ENCODE data around the gene PLXNA3.
A peak's percentile ranks its signal among the peaks of the same experiment; 100 is the strongest.

Gene PLXNA3

GRCh38 chrX:154511761-154512160 is 53.7 kb downstream of the PLXNA3 start:
- no peaks in the 10 kb centered on the region for H3K36me3 ChIP-seq (ENCODE audit: insufficient read depth, low read length)
- H3K27me3 ChIP-seq (ENCODE audit: control insufficient read depth in 1 of 2, insufficient read depth in 2 of 2, low read length in 2 of 2) = peaks cover 0 to 10% of the 10 kb centered on the region in 2 donors
- H3K4me1 ChIP-seq (ENCODE audit: insufficient read depth, low read length) = peaks cover 7% of the 10 kb centered on the region
- H3K4me3 ChIP-seq (ENCODE audit: low read depth in 1 of 2, low read length in 2 of 2) = no peak overlapping the region
- H3K9me3 ChIP-seq (ENCODE audit: low read length) = no peaks in the 10 kb centered on the region
- H3K27ac ChIP-seq (ENCODE audit: low read depth, low read length) = no peak overlapping the region
- no peak overlapping the region for H3K9ac ChIP-seq (ENCODE audit: low read length)

DNA sequence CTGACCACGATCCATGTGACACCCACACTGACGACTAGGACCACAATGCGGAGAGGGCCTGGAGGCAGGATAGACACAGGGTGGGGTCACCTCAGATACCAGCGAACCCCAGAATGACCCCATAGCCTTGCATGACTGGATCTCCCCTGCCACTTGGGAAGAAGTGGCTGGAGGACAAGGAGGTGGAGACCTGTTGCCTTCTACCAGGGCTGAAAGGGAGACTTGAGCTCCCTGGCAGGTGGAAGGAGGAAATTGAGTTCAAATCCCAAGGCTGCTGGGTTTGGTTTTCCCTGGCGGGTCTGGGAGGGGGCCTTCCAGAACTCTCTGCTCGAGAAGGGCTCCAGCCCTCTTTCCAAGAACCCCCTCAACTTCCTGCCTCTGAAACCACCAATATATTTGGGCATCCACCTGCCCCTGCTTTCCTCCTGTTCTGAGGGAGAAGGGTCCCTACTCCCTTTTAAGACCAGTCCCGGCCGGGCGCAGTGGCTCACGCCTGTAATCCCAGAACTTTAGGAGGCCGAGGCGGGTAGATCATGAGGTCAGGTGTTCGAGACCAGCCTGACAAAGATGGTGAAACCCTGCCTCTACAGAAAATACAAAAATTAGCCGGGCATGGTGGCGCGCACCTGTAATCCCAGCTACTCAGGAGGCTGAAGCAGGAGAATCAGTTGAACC is 54.9 kb downstream of the PLXNA3 start:
- no peaks in the 10 kb centered on the region for H3K36me3 ChIP-seq (ENCODE audit: insufficient read depth, low read length)
- no peaks in the 10 kb centered on the region for H3K27me3 ChIP-seq (ENCODE audit: control insufficient read depth in 1 of 2, insufficient read depth in 2 of 2, low read length in 2 of 2)
- H3K4me1 ChIP-seq (ENCODE audit: insufficient read depth, low read length) = peaks cover 7% of the 10 kb centered on the region
- no peak overlapping the region for H3K4me3 ChIP-seq (ENCODE audit: low read depth in 1 of 2, low read length in 2 of 2)
- H3K27ac ChIP-seq (ENCODE audit: low read depth, low read length) = no peak overlapping the region
- H3K9ac ChIP-seq (ENCODE audit: low read length) = no peak overlapping the region
- H3K9me3 ChIP-seq (ENCODE audit: low read length) = no peaks in the 10 kb centered on the region

DNA sequence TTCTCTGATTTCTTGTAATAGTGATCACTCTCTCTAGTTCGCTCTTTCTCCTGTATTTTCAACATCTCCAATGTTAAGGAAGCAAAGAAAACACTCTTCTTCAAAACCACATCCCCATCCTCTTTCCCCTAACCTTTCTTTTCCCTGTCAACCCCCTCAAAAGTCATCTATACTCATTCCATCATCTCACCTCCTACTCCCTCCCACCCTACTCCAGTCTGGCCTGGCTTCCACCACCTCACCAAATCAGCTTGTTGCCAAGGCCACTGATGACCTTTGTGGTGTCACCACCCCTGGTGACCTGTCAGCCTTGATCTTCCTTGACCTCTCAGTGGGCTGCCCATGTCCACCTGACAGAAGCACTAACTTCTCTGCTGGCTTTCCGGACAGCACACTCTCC is 55.6 kb downstream of the PLXNA3 start:
- H3K36me3 ChIP-seq (ENCODE audit: insufficient read depth, low read length) = no peaks in the 10 kb centered on the region
- no peaks in the 10 kb centered on the region for H3K27me3 ChIP-seq (ENCODE audit: control insufficient read depth in 1 of 2, insufficient read depth in 2 of 2, low read length in 2 of 2)
- no peak overlapping the region for H3K4me3 ChIP-seq (ENCODE audit: low read depth in 1 of 2, low read length in 2 of 2)
- H3K27ac ChIP-seq (ENCODE audit: low read depth, low read length) = no peak overlapping the region
- no peaks in the 10 kb centered on the region for H3K9me3 ChIP-seq (ENCODE audit: low read length)
- no peak overlapping the region for H3K9ac ChIP-seq (ENCODE audit: low read length)
- H3K4me1 ChIP-seq (ENCODE audit: insufficient read depth, low read length) = peaks cover 7% of the 10 kb centered on the region

GRCh38 chrX:154515090-154515965 is 57.2 kb downstream of the PLXNA3 start:
- Histone ChIP-seq H3K9ac (ENCODE audit: low read length) (peak overlapping the region; percentile 50), H3K9me3 (ENCODE audit: low read length) (no peaks in the 10 kb centered on the region), H3K27ac (ENCODE audit: low read depth, low read length) (peak overlapping the region; percentile 86), H3K4me1 (ENCODE audit: insufficient read depth, low read length) (peaks cover 7% of the 10 kb centered on the region), H3K27me3 (ENCODE audit: control insufficient read depth in 1 of 2, insufficient read depth in 2 of 2, low read length in 2 of 2) (no peaks in the 10 kb centered on the region), H3K4me3 (ENCODE audit: low read depth in 1 of 2, low read length in 2 of 2) (peak overlapping the region; percentile 22 to 63), H3K36me3 (ENCODE audit: insufficient read depth, low read length) (no peaks in the 10 kb centered on the region)

- Histone ChIP-seq H3K27me3 (ENCODE audit: control insufficient read depth in 1 of 2, insufficient read depth in 2 of 2, low read length in 2 of 2) (no peaks in the 10 kb centered on the region), H3K36me3 (ENCODE audit: insufficient read depth, low read length) (no peaks in the 10 kb centered on the region), H3K9me3 (ENCODE audit: low read length) (no peaks in the 10 kb centered on the region), H3K4me1 (ENCODE audit: insufficient read depth, low read length) (peaks cover 7% of the 10 kb centered on the region), H3K27ac (ENCODE audit: low read depth, low read length) (peak within 1 kb of the TSS; percentile 86), H3K9ac (ENCODE audit: low read length) (peak within 1 kb of the TSS; percentile 50), H3K4me3 (ENCODE audit: low read depth in 1 of 2, low read length in 2 of 2) (peak within 1 kb of the TSS; percentile 32 to 63)
Observed at GRCh38 chrX:154515966-154516655, 58.0 kb downstream of the PLXNA3 start, which contains the start of gene FAM3A. Gene FAM3A, minus strand, starts transcription at chrX:154516232. Its CDS starts 460 bp downstream, at chrX:154515772.

GRCh38 chrX:154516656-154517100 is 58.6 kb downstream of the PLXNA3 start:
- peak overlapping the region; percentile 11 for H3K9ac ChIP-seq (ENCODE audit: low read length)
- no peaks in the 10 kb centered on the region for H3K36me3 ChIP-seq (ENCODE audit: insufficient read depth, low read length)
- peaks cover 7% of the 10 kb centered on the region for H3K4me1 ChIP-seq (ENCODE audit: insufficient read depth, low read length)
- H3K9me3 ChIP-seq (ENCODE audit: low read length) = no peaks in the 10 kb centered on the region
- H3K4me3 ChIP-seq (ENCODE audit: low read depth in 1 of 2, low read length in 2 of 2) = peak overlapping the region; percentile 32 to 53
- peak overlapping the region; percentile 82 for H3K27ac ChIP-seq (ENCODE audit: low read depth, low read length)
- no peaks in the 10 kb centered on the region for H3K27me3 ChIP-seq (ENCODE audit: control insufficient read depth in 1 of 2, insufficient read depth in 2 of 2, low read length in 2 of 2)

DNA sequence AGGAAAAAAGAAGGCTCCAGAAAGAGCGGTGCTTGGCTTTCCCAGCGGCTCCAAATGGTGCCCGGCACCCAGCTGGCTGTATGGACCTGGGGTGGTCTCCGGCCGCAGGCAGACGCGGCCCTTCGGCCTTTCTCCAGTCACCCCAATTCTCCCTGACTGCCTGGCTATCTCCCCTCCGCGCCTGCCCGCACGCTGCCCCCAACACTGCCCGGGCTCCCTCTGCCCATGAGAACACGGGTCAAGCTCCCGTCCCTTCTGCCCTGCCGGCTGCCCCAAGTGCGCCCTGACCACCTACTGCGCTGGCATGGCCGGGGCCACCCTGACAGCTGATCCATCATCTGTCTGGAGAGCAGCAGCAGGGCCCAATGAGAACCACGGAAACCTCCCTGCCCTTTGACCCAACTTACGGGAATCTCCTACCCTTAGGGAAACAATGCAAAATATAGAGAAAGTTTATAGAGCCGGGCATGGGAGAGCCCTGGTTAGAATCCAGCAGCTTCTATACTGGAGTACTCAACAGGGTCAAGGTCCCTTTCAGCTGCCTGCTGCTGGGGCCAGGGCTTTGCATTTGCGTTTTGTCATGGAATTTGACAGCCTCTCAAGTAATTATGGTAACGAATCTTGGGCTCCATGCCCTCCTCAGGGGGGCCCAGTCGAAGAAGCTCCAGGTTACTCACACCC is 59.2 kb downstream of the PLXNA3 start:
- H3K36me3 ChIP-seq (ENCODE audit: insufficient read depth, low read length) = no peaks in the 10 kb centered on the region
- H3K9me3 ChIP-seq (ENCODE audit: low read length) = no peaks in the 10 kb centered on the region
- no peaks in the 10 kb centered on the region for H3K27me3 ChIP-seq (ENCODE audit: control insufficient read depth in 1 of 2, insufficient read depth in 2 of 2, low read length in 2 of 2)
- H3K9ac ChIP-seq (ENCODE audit: low read length) = peak overlapping the region; percentile 11
- H3K27ac ChIP-seq (ENCODE audit: low read depth, low read length) = peak overlapping the region; percentile 82
- peak overlapping the region in 1 of 2 donors; percentile 53 for H3K4me3 ChIP-seq (ENCODE audit: low read depth in 1 of 2, low read length in 2 of 2)
- H3K4me1 ChIP-seq (ENCODE audit: insufficient read depth, low read length) = peaks cover 7% of the 10 kb centered on the region

- Histone ChIP-seq H3K4me3 (ENCODE audit: low read depth in 1 of 2, low read length in 2 of 2) (no peak overlapping the region), H3K27ac (ENCODE audit: low read depth, low read length) (no peak overlapping the region), H3K36me3 (ENCODE audit: insufficient read depth, low read length) (no peaks in the 10 kb centered on the region), H3K27me3 (ENCODE audit: control insufficient read depth in 1 of 2, insufficient read depth in 2 of 2, low read length in 2 of 2) (no peaks in the 10 kb centered on the region), H3K9ac (ENCODE audit: low read length) (no peak overlapping the region), H3K9me3 (ENCODE audit: low read length) (no peaks in the 10 kb centered on the region), H3K4me1 (ENCODE audit: insufficient read depth, low read length) (peaks cover 7% of the 10 kb centered on the region)
Observed at GRCh38 chrX:154519389-154519788, 61.3 kb downstream of the PLXNA3 start.

GRCh38 chrX:154525606-154526490 is 67.8 kb downstream of the PLXNA3 start:
- Histone ChIP-seq H3K4me1 (ENCODE audit: insufficient read depth, low read length) (peaks cover 3% of the 10 kb centered on the region), H3K9ac (ENCODE audit: low read length) (no peak overlapping the region), H3K9me3 (ENCODE audit: low read length) (no peaks in the 10 kb centered on the region), H3K4me3 (ENCODE audit: low read depth in 1 of 2, low read length in 2 of 2) (no peak overlapping the region), H3K27ac (ENCODE audit: low read depth, low read length) (no peak overlapping the region), H3K27me3 (ENCODE audit: control insufficient read depth in 1 of 2, insufficient read depth in 2 of 2, low read length in 2 of 2) (peaks cover 0 to 4% of the 10 kb centered on the region in 2 donors), H3K36me3 (ENCODE audit: insufficient read depth, low read length) (no peaks in the 10 kb centered on the region)

GRCh38 chrX:154526901-154527675 is 69.0 kb downstream of the PLXNA3 start:
- Histone ChIP-seq H3K4me3 (ENCODE audit: low read depth in 1 of 2, low read length in 2 of 2) (peak overlapping the region; percentile 38 to 49), H3K9me3 (ENCODE audit: low read length) (no peaks in the 10 kb centered on the region), H3K27me3 (ENCODE audit: control insufficient read depth in 1 of 2, insufficient read depth in 2 of 2, low read length in 2 of 2) (peaks cover 0 to 4% of the 10 kb centered on the region in 2 donors), H3K27ac (ENCODE audit: low read depth, low read length) (peak overlapping the region; percentile 51), H3K4me1 (ENCODE audit: insufficient read depth, low read length) (peaks cover 3% of the 10 kb centered on the region), H3K9ac (ENCODE audit: low read length) (peak overlapping the region; percentile 54), H3K36me3 (ENCODE audit: insufficient read depth, low read length) (no peaks in the 10 kb centered on the region)
